Liver (tissue), 9 donors: Measurements from ENCODE around the gene IL1RAPL1. TPM values are rescaled to one million over a fixed set of nuclear protein-coding genes. Genes with fewer than 3 reads are reported as not detected.

Source experiments
- DNase-seq: peaks from one replicate; pipeline ENCODE4 v3.0.0-alpha.2; 2017; ENCODE audit warnings: low spot score
- H3K27ac ChIP-seq, 2 donors: one replicate each; pipeline ENCODE4 v1.7.0; 2013; ENCODE audit warnings: inconsistent platforms in 2 of 2, low read length in 2 of 2, control low read depth in 1 of 2, low read depth in 1 of 2, mild to moderate bottlenecking in 1 of 2
- H3K27me3 ChIP-seq, 4 donors: one replicate each; pipeline versions ENCODE4 v1.6.1 to v1.7.0; 2013; ENCODE audit warnings: low read length in 3 of 4, inconsistent platforms in 1 of 4, mild to moderate bottlenecking in 1 of 4, moderate library complexity in 1 of 4; ENCODE audit not compliant: control insufficient read depth in 4 of 4, insufficient read depth in 4 of 4
- H3K36me3 ChIP-seq, 4 donors: one replicate each; pipeline versions ENCODE4 v1.6.1 to v1.7.0; 2013; ENCODE audit warnings: low read length in 3 of 4, mild to moderate bottlenecking in 3 of 4, low read depth in 1 of 4, moderate library complexity in 1 of 4; ENCODE audit not compliant: control insufficient read depth in 4 of 4, insufficient read depth in 3 of 4
- H3K4me1 ChIP-seq, 4 donors: one replicate each; pipeline versions ENCODE4 v1.6.1 to v1.7.0; 2013; ENCODE audit warnings: low read length in 3 of 4, mild to moderate bottlenecking in 3 of 4, moderate library complexity in 1 of 4; ENCODE audit not compliant: control insufficient read depth in 4 of 4, insufficient read depth in 4 of 4
- H3K4me3 ChIP-seq, 3 donors: one replicate each; pipeline versions ENCODE4 v1.6.1 to v1.7.0; 2013; ENCODE audit warnings: low read length in 3 of 3, control low read depth in 1 of 3, low read depth in 1 of 3, mild to moderate bottlenecking in 1 of 3
- H3K9ac ChIP-seq, 2 donors: one replicate each; pipeline ENCODE4 v1.7.0; 2013; ENCODE audit warnings: low read length in 2 of 2, mild to moderate bottlenecking in 2 of 2, moderate library complexity in 2 of 2, control low read depth in 1 of 2, low read depth in 1 of 2
- H3K9me3 ChIP-seq, 4 donors: one replicate each; pipeline versions ENCODE4 v1.6.1 to v1.7.0; 2013; ENCODE audit warnings: low read length in 3 of 4; ENCODE audit not compliant: control insufficient read depth in 4 of 4
- CTCF ChIP-seq: fragments of 150-350 bp; IDR thresholded peaks from 2 replicates; pipeline ENCODE4 v1.5.1; 2017; ENCODE audit warnings: improper control_type of control experiment, low read depth, low read length; ENCODE audit not compliant: missing input control
- EGR1 ChIP-seq, 2 donors: IDR thresholded peaks; 2 replicates each; pipeline ENCODE4 v1.6.1; 2016 to 2018; ENCODE audit warnings: antibody characterized with exemption in 2 of 2, low read depth in 2 of 2
- FOXA1 ChIP-seq: IDR thresholded peaks from 2 replicates; pipeline ENCODE4 v1.6.1; 2016; ENCODE audit warnings: antibody characterized with exemption
- FOXA2 ChIP-seq: IDR thresholded peaks from 2 replicates; pipeline ENCODE4 v1.6.1; 2016; ENCODE audit warnings: antibody characterized with exemption
- GABPA ChIP-seq, 2 donors: IDR thresholded peaks in 1 of 2; conservative IDR thresholded peaks in 1 of 2; 2 replicates each; pipeline ENCODE4 v1.6.1; 2016; ENCODE audit warnings: antibody characterized with exemption in 2 of 2, mild to moderate bottlenecking in 1 of 2, moderate library complexity in 1 of 2
- HNF4A ChIP-seq, 2 donors: conservative IDR thresholded peaks; 2 replicates each; pipeline ENCODE4 v1.6.1; 2016; ENCODE audit warnings: antibody characterized with exemption in 2 of 2, mild to moderate bottlenecking in 2 of 2
- HNF4G ChIP-seq: IDR thresholded peaks from 2 replicates; pipeline ENCODE4 v1.6.1; 2016; ENCODE audit warnings: antibody characterized with exemption
- JUND ChIP-seq, 2 donors: IDR thresholded peaks; 2 replicates each; pipeline ENCODE4 v1.6.1; 2016; ENCODE audit warnings: antibody characterized with exemption in 2 of 2
- NR2F2 ChIP-seq: IDR thresholded peaks from 2 replicates; pipeline ENCODE4 v1.6.1; 2016; ENCODE audit warnings: antibody characterized with exemption
- RAD21 ChIP-seq, 2 donors: IDR thresholded peaks; 2 replicates each; pipeline ENCODE4 v1.6.1; 2016; ENCODE audit warnings: antibody characterized with exemption in 2 of 2, mild to moderate bottlenecking in 2 of 2
- REST ChIP-seq: IDR thresholded peaks from 2 replicates; pipeline ENCODE4 v1.6.1; 2016; ENCODE audit warnings: antibody characterized with exemption, mild to moderate bottlenecking
- RXRA ChIP-seq, 2 donors: IDR thresholded peaks; 2 replicates each; pipeline ENCODE4 v1.6.1; 2017 to 2018; ENCODE audit warnings: antibody characterized with exemption in 2 of 2, mild to moderate bottlenecking in 1 of 2
- SP1 ChIP-seq: IDR thresholded peaks from 2 replicates; pipeline ENCODE4 v1.6.1; 2018; ENCODE audit warnings: antibody characterized with exemption, mild to moderate bottlenecking
- TAF1 ChIP-seq: conservative IDR thresholded peaks from 2 replicates; pipeline ENCODE4 v1.6.1; 2016; ENCODE audit warnings: antibody characterized with exemption, mild to moderate bottlenecking
- YY1 ChIP-seq: IDR thresholded peaks from 2 replicates; pipeline ENCODE4 v1.6.1; 2016; ENCODE audit warnings: antibody characterized with exemption, mild to moderate bottlenecking
- WGBS: extraction: QIAGEN DNeasy Blood & Tissue Kit; methylation state at CpG from one replicate; pipeline ENCODE4 v1.1.7; 2013; 5-methylcytosine and 5-hydroxymethylcytosine counted together
- polyA plus RNA-seq, 2 donors: library from polyadenylated mRNA; stranded (reverse) in 1 of 2; unstranded in 1 of 2; fragments of 200-250 nt in 1 of 2; fragments of >200 nt in 1 of 2; fragmentation: Nextera tagmentation in 1 of 2; extraction: Ambion mirVana in 1 of 2; gene quantifications; one replicate each; pipeline versions ENCODE4 v1.2.1 to v1.2.3, GENCODE V29; 2013 to 2015
- total RNA-seq, 2 donors: library from RNA; depleted of rRNA; stranded (reverse); fragments of >200 nt; gene quantifications; one replicate each; pipeline ENCODE4 v1.2.3, GENCODE V29; 2014
- TF ChIP-seq, protein P1 (sequence below): IDR thresholded peaks from 2 replicates; pipeline ENCODE4 v1.6.1; 2016; ENCODE audit warnings: antibody characterized with exemption
- TF ChIP-seq, protein P2 (sequence below): IDR thresholded peaks from 2 replicates; pipeline ENCODE4 v1.6.1; 2016; ENCODE audit warnings: antibody characterized with exemption
- TF ChIP-seq, protein P3 (sequence below): IDR thresholded peaks from 2 replicates; pipeline ENCODE4 v1.6.1; 2016; ENCODE audit warnings: antibody characterized with exemption
- donor health status: healthy.
- donor health status: healthy.
- donor health status: healthy.
- donor health status: healthy.
- donor health status: healthy.

IL1RAPL1 gene
- total and polyA plus RNA-seq, 4 donors, result 0.08 to 0.33 TPM; not detected in 2

DNA sequence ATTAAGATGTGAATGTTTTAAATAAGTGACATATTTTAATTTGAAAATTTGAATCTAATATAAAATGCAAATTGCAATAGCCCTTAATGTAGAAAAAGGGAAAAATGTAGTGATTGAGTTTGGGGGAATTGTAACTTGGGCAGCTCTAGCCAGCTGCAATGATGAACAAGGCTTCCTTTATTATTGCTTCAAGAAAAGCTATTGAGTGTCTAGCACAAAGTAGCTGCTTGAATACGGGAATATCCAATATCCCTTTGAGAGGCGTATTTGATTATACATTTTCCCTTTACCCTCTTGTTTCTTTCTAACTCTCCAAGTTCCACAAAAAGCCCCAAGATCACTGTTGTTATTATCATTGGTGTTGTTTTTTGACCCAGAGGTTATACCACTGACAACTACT is 21.8 kb downstream of the IL1RAPL1 start:
- no peak for TF ChIP-seq HNF4A (conservative IDR thresholded peaks at IDR 0.05)
- TF ChIP-seq HNF4G, result no peak
- TF ChIP-seq, protein P1, sequence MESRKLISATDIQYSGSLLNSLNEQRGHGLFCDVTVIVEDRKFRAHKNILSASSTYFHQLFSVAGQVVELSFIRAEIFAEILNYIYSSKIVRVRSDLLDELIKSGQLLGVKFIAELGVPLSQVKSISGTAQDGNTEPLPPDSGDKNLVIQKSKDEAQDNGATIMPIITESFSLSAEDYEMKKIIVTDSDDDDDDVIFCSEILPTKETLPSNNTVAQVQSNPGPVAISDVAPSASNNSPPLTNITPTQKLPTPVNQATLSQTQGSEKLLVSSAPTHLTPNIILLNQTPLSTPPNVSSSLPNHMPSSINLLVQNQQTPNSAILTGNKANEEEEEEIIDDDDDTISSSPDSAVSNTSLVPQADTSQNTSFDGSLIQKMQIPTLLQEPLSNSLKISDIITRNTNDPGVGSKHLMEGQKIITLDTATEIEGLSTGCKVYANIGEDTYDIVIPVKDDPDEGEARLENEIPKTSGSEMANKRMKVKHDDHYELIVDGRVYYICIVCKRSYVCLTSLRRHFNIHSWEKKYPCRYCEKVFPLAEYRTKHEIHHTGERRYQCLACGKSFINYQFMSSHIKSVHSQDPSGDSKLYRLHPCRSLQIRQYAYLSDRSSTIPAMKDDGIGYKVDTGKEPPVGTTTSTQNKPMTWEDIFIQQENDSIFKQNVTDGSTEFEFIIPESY, result no peak
- TF ChIP-seq YY1, result no peak
- TF ChIP-seq JUND (IDR thresholded peaks at IDR 0.05), result no peak
- TF ChIP-seq SP1, result no peak
- TF ChIP-seq TAF1, result no peak
- TF ChIP-seq FOXA1, result no peak
- no peak for TF ChIP-seq GABPA (IDR thresholded peaks at IDR 0.05 in 1 of 2, conservative IDR thresholded peaks at IDR 0.05 in 1 of 2)
- TF ChIP-seq CTCF, result no peak
- 96% methylated on average over 2 of the region's 2 CpGs for WGBS
- Histone ChIP-seq H3K9ac (no peak overlapping the region), H3K4me1 (no peaks in the 10 kb centered on the region), H3K36me3 (no peaks in the 10 kb centered on the region), H3K4me3 (no peak overlapping the region), H3K9me3 (no peaks in the 10 kb centered on the region), H3K27ac (no peak overlapping the region), H3K27me3 (no peaks in the 10 kb centered on the region)
- DNase-seq, result no peak

- H3K27ac ChIP-seq, result no peak overlapping the region
- H3K9me3 ChIP-seq, result no peaks in the 10 kb centered on the region
- DNase-seq, result no peak
- TF ChIP-seq, protein P2, sequence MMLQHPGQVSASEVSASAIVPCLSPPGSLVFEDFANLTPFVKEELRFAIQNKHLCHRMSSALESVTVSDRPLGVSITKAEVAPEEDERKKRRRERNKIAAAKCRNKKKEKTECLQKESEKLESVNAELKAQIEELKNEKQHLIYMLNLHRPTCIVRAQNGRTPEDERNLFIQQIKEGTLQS, result no peak
- TF ChIP-seq JUND (IDR thresholded peaks at IDR 0.05) (no peak), RXRA (IDR thresholded peaks at IDR 0.05) (no peak), HNF4A (conservative IDR thresholded peaks at IDR 0.05) (no peak), CTCF (no peak), RAD21 (IDR thresholded peaks at IDR 0.05) (no peak), NR2F2 (no peak), FOXA1 (no peak), REST (no peak), FOXA2 (no peak), TAF1 (no peak), YY1 (no peak), EGR1 (IDR thresholded peaks at IDR 0.05; ENCODE audit: low read depth in 2 of 2) (no peak), SP1 (no peak), GABPA (IDR thresholded peaks at IDR 0.05 in 1 of 2, conservative IDR thresholded peaks at IDR 0.05 in 1 of 2) (no peak), HNF4G (no peak)
- TF ChIP-seq, protein P1, result no peak
- TF ChIP-seq, protein P3, sequence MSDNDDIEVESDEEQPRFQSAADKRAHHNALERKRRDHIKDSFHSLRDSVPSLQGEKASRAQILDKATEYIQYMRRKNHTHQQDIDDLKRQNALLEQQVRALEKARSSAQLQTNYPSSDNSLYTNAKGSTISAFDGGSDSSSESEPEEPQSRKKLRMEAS, result no peak
- no peak overlapping the region for H3K9ac ChIP-seq
- no peaks in the 10 kb centered on the region for H3K4me1 ChIP-seq
- no peaks in the 10 kb centered on the region for H3K27me3 ChIP-seq
- WGBS, result 71% methylated on average over 5 of the region's 5 CpGs
- H3K4me3 ChIP-seq, result no peak overlapping the region
- H3K36me3 ChIP-seq, result no peaks in the 10 kb centered on the region
These were observed 22.8 kb downstream of the IL1RAPL1 start for GRCh38 chrX:28609917-28610613.
